Measurements from ENCODE around the gene GMFB.

GRCh38 chr14:54440476-54440872 is 48.3 kb downstream of the GMFB start:
- TF ChIP-seq PATZ1 (CRISPR knock-in tag; IDR thresholded peaks at IDR 0.05; ENCODE audit: borderline replicate concordance): no peak
- TF ChIP-seq ARNTL (CRISPR knock-in tag; IDR thresholded peaks at IDR 0.05; ENCODE audit: borderline replicate concordance, low read depth): no peak
- TF ChIP-seq ZNF70 (CRISPR knock-in tag; IDR thresholded peaks at IDR 0.05): no peak
- TF ChIP-seq CREB5 (CRISPR knock-in tag; IDR thresholded peaks at IDR 0.05; ENCODE audit: low read depth): no peak

All from SK-N-SH treated with all-trans-retinoic acid at 6 μM for 48 hours (cell line).